Measurements from ENCODE around the gene LRRC1. TPM values are rescaled to one million over a fixed set of nuclear protein-coding genes. Genes with fewer than 3 reads are reported as not detected.

LRRC1 gene
- total and polyA plus RNA-seq, 2 donors (not counting 1 experiment from before 2014, with no cell fraction given): 3.4 to 8.9 TPM

- Mint-ChIP-seq H3K4me1 (no peaks in the 10 kb centered on the region), H3K4me3 (no peak overlapping the region), H3K27ac (no peak overlapping the region), H3K9me3 (ENCODE audit: insufficient read depth) (no peaks in the 10 kb centered on the region), H3K27me3 (no peaks in the 10 kb centered on the region)
- no peak for DNase-seq
- Histone ChIP-seq H2AFZ (ENCODE audit: insufficient read depth, low read depth, low read length, poor library complexity, severe bottlenecking) (no peak overlapping the region), H3K9me3 (ENCODE audit: control extremely low read depth in 1 of 3, control insufficient read depth in 2 of 3, insufficient read depth in 1 of 3, low read length in 2 of 3) (no peaks in the 10 kb centered on the region), H3K36me3 (replicated peaks in 1 of 2; ENCODE audit: control extremely low read depth in 1 of 2, control insufficient read depth in 1 of 2, extremely low read depth in 1 of 2, insufficient read depth in 2 of 2, low read length in 1 of 2) (peaks cover 1 to 24% of the 10 kb centered on the region in 2 experiments), H3K4me3 (ENCODE audit: control extremely low read depth in 1 of 5, extremely low read depth in 1 of 5, insufficient read depth in 1 of 5, low read depth in 2 of 5, low read length in 4 of 5) (no peak overlapping the region), H3K4me2 (replicated peaks; ENCODE audit: low read depth, low read length, poor library complexity, severe bottlenecking) (no peak overlapping the region), H3K4me1 (ENCODE audit: control insufficient read depth in 2 of 2, insufficient read depth in 2 of 2, low read length in 2 of 2) (no peaks in the 10 kb centered on the region), H3K9ac (ENCODE audit: low read length) (no peak overlapping the region), H3K27me3 (replicated peaks in 1 of 4; ENCODE audit: control extremely low read depth in 1 of 4, control insufficient read depth in 3 of 4, insufficient read depth in 4 of 4, low read length in 3 of 4) (no peaks in the 10 kb centered on the region), H3K79me2 (ENCODE audit: control insufficient read depth, insufficient read depth, low read length) (no peaks in the 10 kb centered on the region), H4K20me1 (ENCODE audit: control insufficient read depth, insufficient read depth, low read length, poor library complexity, severe bottlenecking) (no peaks in the 10 kb centered on the region), H3K27ac (ENCODE audit: low read length in 2 of 2) (no peak overlapping the region)
- WGBS (ENCODE audit: insufficient coverage): no CpG with 5 or more reads among the region's 1 CpG
- no peak for TF ChIP-seq EZH2 (IDR thresholded peaks at IDR 0.05; ENCODE audit: borderline replicate concordance, insufficient read depth, low read depth, low read length, poor library complexity, severe bottlenecking)
- TF ChIP-seq CTCF (IDR thresholded peaks at IDR 0.05): no peak
- ATAC-seq (ENCODE audit: low read depth): no peak
- ChIA-PET POLR2A (no interaction called here), CTCF (no interaction called here)
- intact Hi-C loops (cut with micrococcal nuclease): no loop called here
Observed at GRCh38 chr6:53917464-53917842, 122.6 kb downstream of the LRRC1 start.

- no peak for ATAC-seq (ENCODE audit: low read depth)
- WGBS (ENCODE audit: insufficient coverage): 88% methylated on average over 1 of the region's 3 CpGs
- H3K4me3 ChIP-seq (ENCODE audit: control extremely low read depth in 1 of 5, extremely low read depth in 1 of 5, insufficient read depth in 1 of 5, low read depth in 2 of 5, low read length in 4 of 5): no peak overlapping the region
- Mint-ChIP-seq H3K4me3 (no peak overlapping the region), H3K27ac (no peak overlapping the region), H3K27me3 (no peaks in the 10 kb centered on the region), H3K9me3 (ENCODE audit: insufficient read depth) (no peaks in the 10 kb centered on the region), H3K4me1 (no peaks in the 10 kb centered on the region)
- intact Hi-C loops (cut with micrococcal nuclease): no loop called here
- ChIA-PET POLR2A (no interaction called here), CTCF (no interaction called here)
- no peaks in the 10 kb centered on the region for H3K4me1 ChIP-seq (ENCODE audit: control insufficient read depth in 2 of 2, insufficient read depth in 2 of 2, low read length in 2 of 2)
- H3K36me3 ChIP-seq (replicated peaks in 1 of 2; ENCODE audit: control extremely low read depth in 1 of 2, control insufficient read depth in 1 of 2, extremely low read depth in 1 of 2, insufficient read depth in 2 of 2, low read length in 1 of 2): peaks cover 3 to 20% of the 10 kb centered on the region in 2 experiments
- no peaks in the 10 kb centered on the region for H3K27me3 ChIP-seq (replicated peaks in 1 of 4; ENCODE audit: control extremely low read depth in 1 of 4, control insufficient read depth in 3 of 4, insufficient read depth in 4 of 4, low read length in 3 of 4)
- H3K79me2 ChIP-seq (ENCODE audit: control insufficient read depth, insufficient read depth, low read length): no peaks in the 10 kb centered on the region
- H3K9me3 ChIP-seq (ENCODE audit: control extremely low read depth in 1 of 3, control insufficient read depth in 2 of 3, insufficient read depth in 1 of 3, low read length in 2 of 3): no peaks in the 10 kb centered on the region
- H4K20me1 ChIP-seq (ENCODE audit: control insufficient read depth, insufficient read depth, low read length, poor library complexity, severe bottlenecking): no peaks in the 10 kb centered on the region
- no peak for DNase-seq
- TF ChIP-seq CTCF (IDR thresholded peaks at IDR 0.05) (no peak), EZH2 (IDR thresholded peaks at IDR 0.05; ENCODE audit: borderline replicate concordance, insufficient read depth, low read depth, low read length, poor library complexity, severe bottlenecking) (no peak)
- H3K27ac ChIP-seq (ENCODE audit: low read length in 2 of 2): no peak overlapping the region
- no peak overlapping the region for H3K9ac ChIP-seq (ENCODE audit: low read length)
- no peak overlapping the region for H2AFZ ChIP-seq (ENCODE audit: insufficient read depth, low read depth, low read length, poor library complexity, severe bottlenecking)
- H3K4me2 ChIP-seq (replicated peaks; ENCODE audit: low read depth, low read length, poor library complexity, severe bottlenecking): no peak overlapping the region
Observed at GRCh38 chr6:53918854-53919510, 124.2 kb downstream of the LRRC1 start.
